ENCODE measurements around the gene ZNF277.

- no peak for TF ChIP-seq CTCF (IDR thresholded peaks at IDR 0.05)
- TF ChIP-seq POLR2A (IDR thresholded peaks at IDR 0.05), result peak; percentile 13 to 83
Measured at GRCh38 chr7:112206238-112206990, at the start of gene ZNF277, which contains the start of gene DOCK4.
